BJ (cell line): ENCODE data around the gene STK32B. TPM values are rescaled to one million over a fixed set of nuclear protein-coding genes. Genes with fewer than 3 reads are reported as not detected.
A peak's percentile ranks its signal among the peaks of the same experiment; 100 is the strongest.

Source experiments
- CTCF ChIA-PET: fragments of 350-600 bp; formaldehyde crosslinking; extraction: SDS; loops from one replicate; lab custom pipeline; 2021; ENCODE audit warnings: antibody characterized with exemption, inconsistent platforms; lab: Yijun Ruan, JAX
- POLR2A ChIA-PET: fragments of 300-600 bp; sonication (Branson Sonifier 250); formaldehyde crosslinking; extraction: SDS; loops from one replicate; lab custom pipeline; 2021; ENCODE audit warnings: antibody characterized with exemption; lab: Charles Lee
- DNase-seq: peaks from one replicate; pipeline ENCODE4 v3.0.0-alpha.2; 2011; ENCODE audit warnings: low read depth
- H3K27me3 ChIP-seq: 2 replicates; pipeline ENCODE4 v1.6.0; 2011; ENCODE audit warnings: low read length; ENCODE audit not compliant: control insufficient read depth, insufficient read depth
- H3K36me3 ChIP-seq: 2 replicates; pipeline ENCODE4 v1.5.1; 2011; ENCODE audit warnings: low read length; ENCODE audit not compliant: control insufficient read depth, insufficient read depth
- H3K4me3 ChIP-seq: 2 replicates; pipeline ENCODE4 v1.5.1; 2011; ENCODE audit warnings: low read depth, mild to moderate bottlenecking, control low read depth, low read length
- polyA plus RNA-seq: library from polyadenylated mRNA; depleted of rRNA; stranded (reverse); fragments of >200 nt; gene quantifications from 2 replicates; pipeline ENCODE4 v1.2.3, GENCODE V29; 2011
- TF ChIP-seq, protein P1 (sequence below): IDR thresholded peaks from 2 replicates; pipeline ENCODE4 v1.5.1; 2011; ENCODE audit warnings: low read depth, mild to moderate bottlenecking, control low read depth, inconsistent platforms, low read length, moderate library complexity; ENCODE audit not compliant: insufficient read depth

Gene STK32B
- polyA plus RNA-seq, 1 experiment = 11.2 TPM

DNA sequence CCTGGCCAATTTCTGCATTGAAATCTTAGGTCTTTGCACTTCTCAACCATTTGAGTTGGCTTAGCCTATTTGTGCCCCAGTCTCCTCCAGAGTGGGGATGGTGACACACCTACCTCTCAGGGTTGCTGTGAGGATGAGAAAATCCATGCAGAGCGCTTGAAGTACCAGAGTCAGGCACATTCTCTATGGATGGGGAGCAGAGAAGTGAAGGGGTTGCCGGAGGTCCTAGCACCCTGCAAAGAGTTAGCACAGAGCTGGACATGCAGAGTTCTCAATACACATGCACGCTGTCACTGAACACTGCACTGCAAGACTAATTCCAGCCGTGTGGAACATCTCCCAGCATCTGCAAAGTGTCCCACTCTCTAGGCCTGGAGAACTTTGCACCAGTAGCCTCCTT lies 2.6 kb upstream of the STK32B start:
- TF ChIP-seq, protein P1, sequence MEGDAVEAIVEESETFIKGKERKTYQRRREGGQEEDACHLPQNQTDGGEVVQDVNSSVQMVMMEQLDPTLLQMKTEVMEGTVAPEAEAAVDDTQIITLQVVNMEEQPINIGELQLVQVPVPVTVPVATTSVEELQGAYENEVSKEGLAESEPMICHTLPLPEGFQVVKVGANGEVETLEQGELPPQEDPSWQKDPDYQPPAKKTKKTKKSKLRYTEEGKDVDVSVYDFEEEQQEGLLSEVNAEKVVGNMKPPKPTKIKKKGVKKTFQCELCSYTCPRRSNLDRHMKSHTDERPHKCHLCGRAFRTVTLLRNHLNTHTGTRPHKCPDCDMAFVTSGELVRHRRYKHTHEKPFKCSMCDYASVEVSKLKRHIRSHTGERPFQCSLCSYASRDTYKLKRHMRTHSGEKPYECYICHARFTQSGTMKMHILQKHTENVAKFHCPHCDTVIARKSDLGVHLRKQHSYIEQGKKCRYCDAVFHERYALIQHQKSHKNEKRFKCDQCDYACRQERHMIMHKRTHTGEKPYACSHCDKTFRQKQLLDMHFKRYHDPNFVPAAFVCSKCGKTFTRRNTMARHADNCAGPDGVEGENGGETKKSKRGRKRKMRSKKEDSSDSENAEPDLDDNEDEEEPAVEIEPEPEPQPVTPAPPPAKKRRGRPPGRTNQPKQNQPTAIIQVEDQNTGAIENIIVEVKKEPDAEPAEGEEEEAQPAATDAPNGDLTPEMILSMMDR = no peak
- no peaks in the 10 kb centered on the region; the same call in 1 of the 2 replicates for H3K27me3 ChIP-seq
- ChIA-PET CTCF (interaction anchor here (1.0 kb wide), 1 partner anchor 419 kb away, joined by 3 read pairs; no protein-coding TSS in a partner anchor), POLR2A (no interaction called here)
- H3K36me3 ChIP-seq = no peaks in the 10 kb centered on the region
- no peak for DNase-seq
- no peak overlapping the region for H3K4me3 ChIP-seq

DNA sequence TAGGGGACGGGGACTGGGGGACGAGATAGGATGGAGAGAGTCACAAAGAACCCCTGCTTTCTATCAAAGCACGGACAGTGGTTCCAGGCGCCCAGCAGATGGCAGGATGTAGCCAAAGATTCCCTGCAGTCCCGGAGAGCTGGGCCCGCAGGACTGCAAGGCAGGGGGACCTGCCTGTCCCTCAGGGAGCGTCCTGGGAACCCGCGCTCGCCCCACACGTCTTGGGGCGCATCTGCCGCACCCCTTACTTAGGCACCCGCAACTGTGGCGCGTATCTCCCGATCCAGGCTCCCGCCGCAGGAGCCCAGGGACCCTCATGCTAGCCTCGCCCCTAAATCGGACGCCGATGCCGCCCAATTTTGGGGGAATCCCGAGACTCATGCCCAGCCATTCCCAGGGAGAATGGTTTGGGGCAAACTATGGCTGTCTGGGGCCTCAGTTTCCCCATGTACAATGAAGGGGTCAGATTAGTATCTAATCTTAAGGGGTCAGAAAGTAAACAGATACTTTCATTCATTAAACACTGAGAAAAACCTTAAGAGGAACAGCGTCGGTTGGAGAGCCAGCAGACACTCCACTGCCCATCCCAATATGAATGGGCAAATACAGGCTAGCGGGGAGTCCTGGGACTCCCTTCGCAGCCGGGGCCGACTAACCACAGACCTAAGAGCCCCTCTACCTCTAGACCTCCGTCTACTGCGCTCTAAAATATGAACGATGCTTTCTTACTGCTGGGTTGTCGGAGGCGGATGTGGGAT lies 581 bp upstream of the STK32B start:
- CTCF ChIA-PET = interaction anchor here (0.6 to 3.9 kb wide), 22 partner anchors 10 to 755 kb away, joined by 3 to 38 read pairs (median 4); no protein-coding TSS in a partner anchor
- no peak for DNase-seq
- H3K4me3 ChIP-seq = peak overlapping the region; percentile 55
- POLR2A ChIA-PET = no interaction called here
- H3K36me3 ChIP-seq = no peaks in the 10 kb centered on the region
- no peaks in the 10 kb centered on the region; the same call in 1 of the 2 replicates for H3K27me3 ChIP-seq
- TF ChIP-seq, protein P1 = peak; percentile 83

DNA sequence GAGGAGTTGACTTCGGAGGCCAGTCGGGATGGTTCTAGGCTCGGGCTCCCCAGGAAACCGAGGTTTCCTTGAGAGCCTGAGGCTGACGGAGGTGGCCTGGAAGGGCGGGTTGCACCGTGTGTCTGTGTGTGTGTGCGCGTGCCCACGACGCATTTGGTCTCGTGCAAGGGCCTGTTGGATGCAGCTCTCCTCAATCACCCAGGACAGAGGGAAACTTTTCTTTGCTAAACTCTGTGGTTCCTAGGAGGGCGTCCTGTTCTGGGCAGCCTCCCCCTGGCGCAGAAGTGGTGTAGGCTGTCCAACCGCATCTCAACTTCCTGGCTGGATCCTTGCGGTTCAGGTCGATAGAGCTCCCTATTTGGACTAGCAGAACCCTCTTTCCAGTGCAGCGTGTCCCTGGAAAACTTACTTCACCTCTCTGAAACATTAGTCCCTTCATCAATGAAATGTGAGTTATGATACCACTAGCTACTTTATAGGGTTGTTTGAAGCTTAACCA lies 973 bp downstream of the STK32B start:
- POLR2A ChIA-PET = no interaction called here
- Histone ChIP-seq H3K36me3 (no peaks in the 10 kb centered on the region), H3K27me3 (no peaks in the 10 kb centered on the region; the same call in 1 of the 2 replicates), H3K4me3 (peak overlapping the region; percentile 55)
- CTCF ChIA-PET = interaction anchor here (0.7 to 3.9 kb wide), 4 partner anchors 12 to 407 kb away, joined by 3 to 38 read pairs (median 4); no protein-coding TSS in a partner anchor
- TF ChIP-seq, protein P1 = no peak
- no peak for DNase-seq

DNA sequence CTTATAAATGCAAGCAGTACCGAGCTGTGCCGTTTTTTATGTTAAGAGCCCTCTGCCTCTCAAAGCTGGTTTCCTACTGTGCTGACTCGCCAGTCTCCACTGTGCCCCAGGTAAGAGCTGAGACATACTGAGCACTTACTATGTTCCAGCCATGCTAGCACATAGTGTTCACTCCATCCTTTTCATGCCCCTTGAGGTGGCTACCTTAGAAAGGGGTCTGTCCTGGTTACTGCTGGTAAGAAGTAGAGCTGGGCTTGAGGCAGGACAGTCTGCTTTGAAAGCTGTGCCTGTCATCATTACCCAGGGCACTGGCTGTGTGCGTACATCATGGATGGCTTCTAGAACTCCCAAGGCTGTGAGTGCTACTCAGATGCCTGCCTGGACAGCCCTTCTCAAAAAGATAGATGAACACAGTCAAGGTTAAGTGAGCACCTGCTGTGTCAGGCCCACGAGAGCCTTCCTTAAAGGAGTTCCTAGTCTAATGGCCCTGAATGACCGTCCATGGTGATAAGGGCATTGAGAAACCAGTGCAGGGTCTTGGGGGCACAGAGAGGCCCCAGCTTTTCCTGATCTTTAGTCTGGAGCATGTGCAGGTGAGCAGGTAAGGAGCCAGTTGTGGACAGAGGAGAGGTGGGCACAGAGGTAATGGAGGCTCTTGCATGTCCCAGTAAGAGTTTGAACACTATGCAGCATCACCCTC lies 1.6 kb downstream of the STK32B start:
- no peaks in the 10 kb centered on the region for H3K27me3 ChIP-seq
- DNase-seq = no peak
- CTCF ChIA-PET = interaction anchor here (0.7 to 3.9 kb wide), 4 partner anchors 11 to 406 kb away, joined by 3 to 38 read pairs (median 3); no protein-coding TSS in a partner anchor
- POLR2A ChIA-PET = no interaction called here
- no peaks in the 10 kb centered on the region for H3K36me3 ChIP-seq
- H3K4me3 ChIP-seq = no peak overlapping the region
- TF ChIP-seq, protein P1 = no peak

DNA sequence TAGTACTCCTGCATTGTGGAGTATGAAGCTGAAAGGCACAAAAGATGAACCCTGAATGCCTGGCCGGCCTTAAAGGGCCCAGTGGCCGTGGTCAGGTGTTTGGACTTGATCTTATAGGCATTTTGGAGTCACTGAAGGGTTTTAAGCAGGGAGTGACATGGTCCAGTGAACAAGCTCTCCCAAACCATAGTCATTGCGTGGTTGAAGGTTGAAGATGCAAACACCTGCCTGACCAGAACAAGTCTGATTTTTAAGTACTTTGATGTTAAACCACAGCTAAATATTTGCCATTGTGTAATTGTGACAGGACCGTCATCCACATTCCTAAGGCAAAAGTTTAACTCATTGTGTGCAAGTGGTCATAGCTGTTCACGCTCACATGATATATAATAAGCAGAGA lies 3.3 kb downstream of the STK32B start:
- Histone ChIP-seq H3K27me3 (no peaks in the 10 kb centered on the region), H3K36me3 (no peaks in the 10 kb centered on the region), H3K4me3 (no peak overlapping the region)
- TF ChIP-seq, protein P1 = no peak
- ChIA-PET CTCF (interaction anchor here (1.0 kb wide), 1 partner anchor 72 kb away, joined by 3 read pairs; no protein-coding TSS in a partner anchor), POLR2A (no interaction called here)
- DNase-seq = no peak
